Spleen (tissue), 7 donors: ENCODE measurements around the gene PEX14.

Source experiments
- POLR2A ChIP-seq, 3 donors: fragments of 450-650 bp; IDR thresholded peaks; one replicate each; pipeline ENCODE4 v1.5.1; 2017; ENCODE audit warnings: antibody characterized with exemption in 3 of 3, mild to moderate bottlenecking in 1 of 3
- TF ChIP-seq, protein P1 (sequence below), 11 experiments: fragments of 200-600 bp in 7 of 11; fragments of 450-650 bp in 4 of 11; sonication (generic) in 4 of 11; IDR thresholded peaks in 8 of 11; conservative IDR thresholded peaks in 3 of 11; 1 replicate in 7 of 11; 2 replicates in 4 of 11; pipeline versions ENCODE4 v1.4.0 to v1.8.0; 2016 to 2021; ENCODE audit warnings: antibody characterized with exemption in 11 of 11, inconsistent platforms in 4 of 11, mild to moderate bottlenecking in 1 of 11
- donor health status: DM: no; HTN: no; CAD: no; lungs with moderate emphysema.
- donor health status: DM: no; HTN: no; CAD: no.
- donor health status: DM: no; HTN: no; CAD: no.

DNA sequence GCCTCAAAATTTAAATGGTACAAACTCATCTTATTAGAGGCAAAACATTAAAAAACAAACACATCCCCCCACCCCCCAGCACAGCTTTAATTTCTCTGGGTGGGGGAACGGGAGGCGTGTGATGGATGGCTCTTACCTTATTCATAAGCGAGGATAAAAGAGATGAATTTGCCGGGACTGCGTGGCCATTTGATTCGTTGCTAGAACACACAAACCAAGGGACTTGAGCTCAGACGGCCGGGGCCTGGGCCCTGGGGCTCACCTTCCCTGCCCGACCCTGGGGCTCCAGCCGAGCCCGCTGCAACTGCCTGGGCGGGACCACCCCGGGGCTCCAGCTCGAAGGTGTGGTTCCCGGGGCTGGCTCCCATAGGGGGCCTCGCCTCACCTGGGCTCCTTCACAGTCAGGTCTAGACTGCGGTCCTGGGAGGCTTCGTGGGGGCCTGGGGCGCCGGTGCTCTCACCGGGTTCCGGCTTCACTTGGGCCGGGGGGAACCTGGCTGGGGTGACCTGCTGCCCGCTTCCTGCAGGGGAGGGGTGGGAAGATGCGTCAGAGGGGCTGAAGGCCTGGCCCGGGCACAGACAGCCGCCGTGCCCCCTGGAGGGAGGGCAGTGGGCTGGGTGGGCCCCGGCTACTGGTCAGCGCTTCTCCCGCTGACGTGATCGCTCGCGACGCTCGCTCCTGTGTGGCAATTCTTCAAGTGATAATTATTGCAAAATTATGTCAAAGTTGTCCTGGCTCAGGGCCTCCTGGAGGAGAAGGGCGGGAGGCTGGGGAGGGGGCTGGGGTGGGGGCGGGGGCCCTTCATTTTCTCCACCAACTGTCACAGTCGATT, 176.0 kb downstream of the PEX14 start:
- TF ChIP-seq, protein P1, sequence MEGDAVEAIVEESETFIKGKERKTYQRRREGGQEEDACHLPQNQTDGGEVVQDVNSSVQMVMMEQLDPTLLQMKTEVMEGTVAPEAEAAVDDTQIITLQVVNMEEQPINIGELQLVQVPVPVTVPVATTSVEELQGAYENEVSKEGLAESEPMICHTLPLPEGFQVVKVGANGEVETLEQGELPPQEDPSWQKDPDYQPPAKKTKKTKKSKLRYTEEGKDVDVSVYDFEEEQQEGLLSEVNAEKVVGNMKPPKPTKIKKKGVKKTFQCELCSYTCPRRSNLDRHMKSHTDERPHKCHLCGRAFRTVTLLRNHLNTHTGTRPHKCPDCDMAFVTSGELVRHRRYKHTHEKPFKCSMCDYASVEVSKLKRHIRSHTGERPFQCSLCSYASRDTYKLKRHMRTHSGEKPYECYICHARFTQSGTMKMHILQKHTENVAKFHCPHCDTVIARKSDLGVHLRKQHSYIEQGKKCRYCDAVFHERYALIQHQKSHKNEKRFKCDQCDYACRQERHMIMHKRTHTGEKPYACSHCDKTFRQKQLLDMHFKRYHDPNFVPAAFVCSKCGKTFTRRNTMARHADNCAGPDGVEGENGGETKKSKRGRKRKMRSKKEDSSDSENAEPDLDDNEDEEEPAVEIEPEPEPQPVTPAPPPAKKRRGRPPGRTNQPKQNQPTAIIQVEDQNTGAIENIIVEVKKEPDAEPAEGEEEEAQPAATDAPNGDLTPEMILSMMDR (IDR thresholded peaks at IDR 0.05 in 8 of 11, conservative IDR thresholded peaks at IDR 0.05 in 3 of 11): no peak
- TF ChIP-seq POLR2A (IDR thresholded peaks at IDR 0.05): no peak
